Measurements from ENCODE around the gene B3GNT7.

DNA sequence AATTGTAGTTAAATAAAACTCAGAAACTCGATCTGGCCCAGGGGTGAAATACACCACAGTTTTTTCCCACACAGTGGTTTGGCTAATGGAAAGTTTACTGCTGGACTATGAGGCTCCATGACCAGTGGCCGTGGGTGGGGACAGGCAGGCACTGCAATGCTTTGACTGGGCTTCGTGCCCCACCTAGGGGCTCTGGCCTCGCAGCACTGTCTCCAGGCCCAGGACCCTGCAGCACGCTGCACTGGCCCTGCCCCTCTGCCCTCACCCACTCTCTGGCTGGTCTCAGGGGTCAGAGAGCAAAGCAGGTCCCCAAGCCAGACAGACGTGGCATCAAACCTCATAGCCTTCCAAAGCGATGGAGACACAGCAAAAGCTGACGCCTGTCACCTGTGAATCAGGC is 13.4 kb upstream of the B3GNT7 start:
- no peak for TF ChIP-seq EZH2 (optimal IDR thresholded peaks at IDR 0.05; ENCODE audit: low read depth, low read length)
- TF ChIP-seq, protein P1, sequence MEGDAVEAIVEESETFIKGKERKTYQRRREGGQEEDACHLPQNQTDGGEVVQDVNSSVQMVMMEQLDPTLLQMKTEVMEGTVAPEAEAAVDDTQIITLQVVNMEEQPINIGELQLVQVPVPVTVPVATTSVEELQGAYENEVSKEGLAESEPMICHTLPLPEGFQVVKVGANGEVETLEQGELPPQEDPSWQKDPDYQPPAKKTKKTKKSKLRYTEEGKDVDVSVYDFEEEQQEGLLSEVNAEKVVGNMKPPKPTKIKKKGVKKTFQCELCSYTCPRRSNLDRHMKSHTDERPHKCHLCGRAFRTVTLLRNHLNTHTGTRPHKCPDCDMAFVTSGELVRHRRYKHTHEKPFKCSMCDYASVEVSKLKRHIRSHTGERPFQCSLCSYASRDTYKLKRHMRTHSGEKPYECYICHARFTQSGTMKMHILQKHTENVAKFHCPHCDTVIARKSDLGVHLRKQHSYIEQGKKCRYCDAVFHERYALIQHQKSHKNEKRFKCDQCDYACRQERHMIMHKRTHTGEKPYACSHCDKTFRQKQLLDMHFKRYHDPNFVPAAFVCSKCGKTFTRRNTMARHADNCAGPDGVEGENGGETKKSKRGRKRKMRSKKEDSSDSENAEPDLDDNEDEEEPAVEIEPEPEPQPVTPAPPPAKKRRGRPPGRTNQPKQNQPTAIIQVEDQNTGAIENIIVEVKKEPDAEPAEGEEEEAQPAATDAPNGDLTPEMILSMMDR (IDR thresholded peaks at IDR 0.05; ENCODE audit: low read length): no peak
